IMR-90 (cell line): ENCODE data around the gene PRH1. TPM values are rescaled to one million over a fixed set of nuclear protein-coding genes. Genes with fewer than 3 reads are reported as not detected.
A peak's percentile ranks its signal among the peaks of the same experiment; 100 is the strongest.

Experiments
- ATAC-seq: fragments of 200-7000 bp; cut with Tn5 transposase; 2 replicates; pipeline ENCODE4 v1.9.1; 2020; ENCODE audit warnings: low read depth, mild to moderate bottlenecking, moderate library complexity
- BruUV-seq: library from RNA; stranded (reverse); fragments of 400-500 nt; replicated peaks from 2 replicates; lab custom pipeline; 2021; lab: Mats Ljungman, UMichigan
- CTCF ChIA-PET: fragments of 300-600 bp; formaldehyde crosslinking; extraction: SDS; loops from one replicate; lab custom pipeline; 2021; ENCODE audit warnings: antibody characterized with exemption; lab: Yijun Ruan, JAX
- POLR2A ChIA-PET: fragments of 300-600 bp; sonication (Branson Sonifier 250); formaldehyde crosslinking; loops from one replicate; lab custom pipeline; 2022; ENCODE audit warnings: antibody characterized with exemption; ENCODE audit not compliant: unreplicated experiment; lab: Charles Lee
- DNase-seq: peaks from one replicate; pipeline ENCODE4 v3.0.0; 2013
- H2AFZ ChIP-seq: replicated peaks from 2 replicates; pipeline ENCODE3; 2013; ENCODE audit warnings: low read length, mild to moderate bottlenecking; ENCODE audit not compliant: poor library complexity
- H2AK5ac ChIP-seq: 2 replicates; pipeline ENCODE4 v1.6.1; 2013; ENCODE audit warnings: low read depth, low read length, inconsistent platforms
- H2AK9ac ChIP-seq: replicated peaks from 2 replicates; pipeline ENCODE3; 2013; ENCODE audit warnings: mild to moderate bottlenecking, low read depth, low read length, moderate library complexity; ENCODE audit not compliant: poor library complexity
- H2BK120ac ChIP-seq: 2 replicates; pipeline ENCODE4 v1.6.1; 2013; ENCODE audit warnings: low read depth, low read length, inconsistent platforms
- H2BK15ac ChIP-seq: 3 replicates; pipeline ENCODE4 v1.6.1; 2013; ENCODE audit warnings: low read depth, low read length, inconsistent platforms
- H2BK20ac ChIP-seq: 2 replicates; pipeline ENCODE4 v1.6.1; 2013; ENCODE audit warnings: low read depth, mild to moderate bottlenecking, inconsistent platforms, low read length, moderate library complexity
- H2BK5ac ChIP-seq: 2 replicates; pipeline ENCODE4 v1.6.1; 2013; ENCODE audit warnings: mild to moderate bottlenecking, low read depth, low read length, inconsistent platforms; ENCODE audit not compliant: poor library complexity, severe bottlenecking
- H3K14ac ChIP-seq: replicated peaks from 2 replicates; pipeline ENCODE4 v1.6.1; 2013; ENCODE audit warnings: low read depth, low read length, inconsistent platforms
- H3K18ac ChIP-seq: 2 replicates; pipeline ENCODE4 v1.6.1; 2013; ENCODE audit warnings: low read depth, low read length, control low read depth
- H3K23ac ChIP-seq: 2 replicates; pipeline ENCODE4 v1.6.1; 2013; ENCODE audit warnings: low read depth, low read length, inconsistent platforms
- H3K27ac ChIP-seq: 2 replicates; pipeline ENCODE4 v1.5.1; 2013; ENCODE audit warnings: mild to moderate bottlenecking, control low read depth, low read length; ENCODE audit not compliant: insufficient read depth
- H3K27me3 ChIP-seq: 2 replicates; pipeline ENCODE4 v1.6.1; 2013; ENCODE audit warnings: low read length; ENCODE audit not compliant: control insufficient read depth, insufficient read depth
- H3K36me3 ChIP-seq: 2 replicates; pipeline ENCODE4 v1.6.1; 2013; ENCODE audit warnings: low read length, mixed read lengths; ENCODE audit not compliant: control insufficient read depth, insufficient read depth
- H3K4ac ChIP-seq: 2 replicates; pipeline ENCODE4 v1.6.1; 2013; ENCODE audit warnings: low read depth, low read length, inconsistent platforms
- H3K4me1 ChIP-seq: 2 replicates; pipeline ENCODE4 v1.6.1; 2013; ENCODE audit warnings: low read length, mixed read lengths; ENCODE audit not compliant: control insufficient read depth, insufficient read depth
- H3K4me2 ChIP-seq: 2 replicates; pipeline ENCODE4 v1.6.1; 2013; ENCODE audit warnings: low read depth, mild to moderate bottlenecking, control low read depth, low read length, moderate library complexity
- H3K4me3 ChIP-seq: 2 replicates; pipeline ENCODE4 v1.5.1; 2013; ENCODE audit warnings: low read depth, mild to moderate bottlenecking, control low read depth, low read length, moderate library complexity; ENCODE audit not compliant: insufficient read depth
- H3K56ac ChIP-seq: 2 replicates; pipeline ENCODE4 v1.6.1; 2013; ENCODE audit warnings: low read length, inconsistent platforms; ENCODE audit not compliant: insufficient read depth; ENCODE audit errors: extremely low read depth
- H3K79me1 ChIP-seq, 2 experiments: 2 replicates each; pipeline ENCODE4 v1.6.1; 2013; ENCODE audit warnings: low read length in 2 of 2, inconsistent platforms in 1 of 2, low read depth in 1 of 2
- H3K9ac ChIP-seq: 2 replicates; pipeline ENCODE4 v1.6.1; 2013; ENCODE audit warnings: low read depth, low read length, control low read depth
- H3K9me1 ChIP-seq: 2 replicates; pipeline ENCODE4 v1.6.1; 2013; ENCODE audit warnings: low read length, inconsistent platforms; ENCODE audit not compliant: insufficient read depth
- H3K9me3 ChIP-seq: 2 replicates; pipeline ENCODE4 v1.6.1; 2013; ENCODE audit warnings: low read length; ENCODE audit not compliant: control insufficient read depth, insufficient read depth
- H4K20me1 ChIP-seq: 2 replicates; pipeline ENCODE4 v1.6.1; 2013; ENCODE audit warnings: low read length, inconsistent platforms; ENCODE audit not compliant: insufficient read depth
- H4K5ac ChIP-seq: 2 replicates; pipeline ENCODE4 v1.6.1; 2013; ENCODE audit warnings: mild to moderate bottlenecking, low read depth, low read length, control low read depth
- H4K8ac ChIP-seq, 2 experiments: 2 replicates each; pipeline ENCODE4 v1.6.1; 2013; ENCODE audit warnings: low read depth in 2 of 2, low read length in 2 of 2, control low read depth in 1 of 2, inconsistent platforms in 1 of 2
- H4K91ac ChIP-seq: 2 replicates; pipeline ENCODE4 v1.6.1; 2013; ENCODE audit warnings: low read depth, low read length, inconsistent platforms; ENCODE audit not compliant: insufficient read depth
- BHLHE40 ChIP-seq: fragments of 150-350 bp; IDR thresholded peaks from 2 replicates; pipeline ENCODE4 v1.6.1; 2016; ENCODE audit warnings: mild to moderate bottlenecking, low read depth, low read length
- CEBPB ChIP-seq: IDR thresholded peaks from 2 replicates; pipeline ENCODE4 v1.6.1; 2012; ENCODE audit warnings: low read depth, low read length, improper control_type of control experiment
- CHD1 ChIP-seq: IDR thresholded peaks from 2 replicates; pipeline ENCODE4 v1.6.1; 2012; ENCODE audit warnings: low read depth, low read length, improper control_type of control experiment
- FOS ChIP-seq: fragments of 150-350 bp; IDR thresholded peaks from 2 replicates; pipeline ENCODE4 v1.6.1; 2016; ENCODE audit warnings: low read depth, low read length
- MAFK ChIP-seq: IDR thresholded peaks from 2 replicates; pipeline ENCODE4 v1.6.1; 2012; ENCODE audit warnings: low read depth, low read length, improper control_type of control experiment
- MAZ ChIP-seq: IDR thresholded peaks from 2 replicates; pipeline ENCODE4 v1.6.1; 2012; ENCODE audit warnings: low read depth, mild to moderate bottlenecking, low read length, improper control_type of control experiment, moderate library complexity, borderline replicate concordance
- MXI1 ChIP-seq: IDR thresholded peaks from 2 replicates; pipeline ENCODE4 v1.6.1; 2012; ENCODE audit warnings: low read depth, mild to moderate bottlenecking, low read length, moderate library complexity, borderline replicate concordance
- NFE2L2 ChIP-seq: fragments of 150-350 bp; IDR thresholded peaks from 2 replicates; pipeline ENCODE4 v1.6.1; 2016; ENCODE audit warnings: low read depth, mild to moderate bottlenecking, low read length
- POLR2A ChIP-seq: IDR thresholded peaks from 2 replicates; pipeline ENCODE4 v1.6.1; 2012; ENCODE audit warnings: mild to moderate bottlenecking, low read depth, low read length
- RAD21 ChIP-seq: IDR thresholded peaks from 2 replicates; pipeline ENCODE4 v1.6.1; 2012; ENCODE audit warnings: low read length, improper control_type of control experiment
- RCOR1 ChIP-seq: IDR thresholded peaks from 2 replicates; pipeline ENCODE4 v1.6.1; 2012; ENCODE audit warnings: mild to moderate bottlenecking, low read length, improper control_type of control experiment; ENCODE audit not compliant: insufficient replicate concordance
- RFX5 ChIP-seq: IDR thresholded peaks from 2 replicates; pipeline ENCODE4 v1.8.0; 2012; ENCODE audit warnings: low read depth, mild to moderate bottlenecking, low read length, moderate library complexity
- SMC3 ChIP-seq: fragments of 150-350 bp; IDR thresholded peaks from 2 replicates; pipeline ENCODE4 v1.6.1; 2016; ENCODE audit warnings: low read depth, mild to moderate bottlenecking, antibody characterized with exemption, low read length, moderate library complexity
- WGBS, 2 experiments: methylation state at CpG; one replicate each; pipeline versions ENCODE4 v1.1.5 to v1.1.7; 2013; ENCODE audit warnings: missing lambda C conversion rate in 2 of 2; ENCODE audit not compliant: insufficient read length in 1 of 2; ENCODE audit errors: extremely low coverage in 2 of 2; 5-methylcytosine and 5-hydroxymethylcytosine counted together
- dilution Hi-C: fragments of 300-500 bp; cut with HindIII; formaldehyde crosslinking; loops from one replicate; pipeline ENCODE4 v1.14.3; 2018; ENCODE audit warnings: low sequenced_read_pairs; ENCODE audit not compliant: unreplicated experiment
- in situ Hi-C: fragments of 300-500 bp; cut with MboI; formaldehyde crosslinking; loops from 3 replicates; pipeline ENCODE4 v1.14.3; 2019; ENCODE audit warnings: low sequenced_read_pairs, inconsistent platforms, mixed read lengths
- intact Hi-C: fragments of 100-400 bp; cut with micrococcal nuclease; formaldehyde crosslinking; loops from 2 replicates; pipeline ENCODE4 v1.10.0; 2022
- polyA plus RNA-seq, 3 experiments: library from polyadenylated mRNA; depleted of rRNA; stranded (reverse); fragments of >200 nt; gene quantifications; 2 replicates each; pipeline ENCODE4 v1.2.3, GENCODE V29; 2012; ENCODE audit warnings: low replicate concordance in 1 of 3
- total RNA-seq: library from RNA; depleted of rRNA; stranded (reverse); fragments of >200 nt; gene quantifications from 2 replicates; pipeline ENCODE4 v1.2.3, GENCODE V29; 2012
- TF ChIP-seq, protein P1 (sequence below): fragments of 150-350 bp; IDR thresholded peaks from 2 replicates; pipeline ENCODE4 v1.6.1; 2017; ENCODE audit warnings: mild to moderate bottlenecking, antibody characterized with exemption, low read length, low read depth
- TF ChIP-seq, protein P2 (sequence below): conservative IDR thresholded peaks from 2 replicates; pipeline ENCODE4 v1.5.1; 2012; ENCODE audit warnings: mild to moderate bottlenecking, low read depth, low read length, improper control_type of control experiment
- TF ChIP-seq, protein P3 (sequence below): fragments of 150-350 bp; IDR thresholded peaks from 2 replicates; pipeline ENCODE4 v1.6.1; 2016; ENCODE audit warnings: low read depth, mild to moderate bottlenecking, low read length, moderate library complexity, borderline replicate concordance

The PRH1 gene
- total and polyA plus RNA-seq, 2 of the 4 experiments (the other 2 are of a cell fraction): 3.0 to 18.8 TPM

DNA sequence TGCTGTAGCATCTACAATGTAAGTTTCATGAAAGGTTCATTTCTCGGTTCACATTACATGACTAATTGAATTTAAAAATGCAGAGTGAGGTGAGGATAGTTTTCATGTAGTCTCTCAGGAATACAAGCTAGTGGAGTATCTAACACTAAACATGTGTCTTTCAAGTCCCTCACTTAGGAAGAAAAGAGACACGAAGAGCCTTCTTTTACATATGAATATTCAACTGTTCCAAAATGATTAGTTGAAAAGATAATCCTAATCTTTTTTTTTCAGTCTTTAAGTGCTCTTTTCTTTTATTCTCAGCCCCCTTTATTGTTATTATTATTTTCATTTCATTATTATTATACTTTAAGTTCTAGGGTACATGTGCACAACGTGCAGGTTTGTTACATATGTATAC lies 45.6 kb downstream of the PRH1 start:
- Histone ChIP-seq H4K8ac (no peak overlapping the region), H3K4ac (no peak overlapping the region), H3K4me1 (no peaks in the 10 kb centered on the region), H2BK20ac (no peak overlapping the region), H3K36me3 (no peaks in the 10 kb centered on the region), H2AK9ac (no peak overlapping the region), H3K23ac (no peak overlapping the region), H3K79me1 (no peaks in the 10 kb centered on the region), H3K27me3 (no peaks in the 10 kb centered on the region), H3K9ac (no peak overlapping the region), H4K20me1 (no peaks in the 10 kb centered on the region), H4K5ac (no peak overlapping the region), H4K91ac (no peak overlapping the region), H3K4me2 (no peak overlapping the region), H3K4me3 (no peak overlapping the region), H2AK5ac (no peak overlapping the region), H3K9me3 (peaks cover 4% of the 10 kb centered on the region; the same call in 1 of the 2 replicates), H2BK120ac (no peak overlapping the region), H3K18ac (no peak overlapping the region), H2AFZ (no peak overlapping the region), H3K56ac (no peak overlapping the region), H3K14ac (no peak overlapping the region), H3K27ac (no peak overlapping the region), H3K9me1 (no peaks in the 10 kb centered on the region), H2BK5ac (no peak overlapping the region), H2BK15ac (no peak overlapping the region)
- DNase-seq (no peak), ATAC-seq (peak; percentile 24; the same call in 1 of the 2 replicates)
- dilution Hi-C loops (no loop called here), in situ Hi-C loops (no loop called here), intact Hi-C loops (loop anchor here (10.0 kb wide), 1 partner anchor 336 kb away; the partner anchor contains the start of gene SMIM10L1)
- BruUV-seq: no TSS peak
- TF ChIP-seq RAD21: no peak
- TF ChIP-seq MAZ: no peak
- TF ChIP-seq MAFK: no peak
- TF ChIP-seq, protein P1, sequence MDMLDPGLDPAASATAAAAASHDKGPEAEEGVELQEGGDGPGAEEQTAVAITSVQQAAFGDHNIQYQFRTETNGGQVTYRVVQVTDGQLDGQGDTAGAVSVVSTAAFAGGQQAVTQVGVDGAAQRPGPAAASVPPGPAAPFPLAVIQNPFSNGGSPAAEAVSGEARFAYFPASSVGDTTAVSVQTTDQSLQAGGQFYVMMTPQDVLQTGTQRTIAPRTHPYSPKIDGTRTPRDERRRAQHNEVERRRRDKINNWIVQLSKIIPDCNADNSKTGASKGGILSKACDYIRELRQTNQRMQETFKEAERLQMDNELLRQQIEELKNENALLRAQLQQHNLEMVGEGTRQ: no peak
- no peak for TF ChIP-seq CEBPB
- TF ChIP-seq FOS: no peak
- no peak for TF ChIP-seq POLR2A
- TF ChIP-seq, protein P2, sequence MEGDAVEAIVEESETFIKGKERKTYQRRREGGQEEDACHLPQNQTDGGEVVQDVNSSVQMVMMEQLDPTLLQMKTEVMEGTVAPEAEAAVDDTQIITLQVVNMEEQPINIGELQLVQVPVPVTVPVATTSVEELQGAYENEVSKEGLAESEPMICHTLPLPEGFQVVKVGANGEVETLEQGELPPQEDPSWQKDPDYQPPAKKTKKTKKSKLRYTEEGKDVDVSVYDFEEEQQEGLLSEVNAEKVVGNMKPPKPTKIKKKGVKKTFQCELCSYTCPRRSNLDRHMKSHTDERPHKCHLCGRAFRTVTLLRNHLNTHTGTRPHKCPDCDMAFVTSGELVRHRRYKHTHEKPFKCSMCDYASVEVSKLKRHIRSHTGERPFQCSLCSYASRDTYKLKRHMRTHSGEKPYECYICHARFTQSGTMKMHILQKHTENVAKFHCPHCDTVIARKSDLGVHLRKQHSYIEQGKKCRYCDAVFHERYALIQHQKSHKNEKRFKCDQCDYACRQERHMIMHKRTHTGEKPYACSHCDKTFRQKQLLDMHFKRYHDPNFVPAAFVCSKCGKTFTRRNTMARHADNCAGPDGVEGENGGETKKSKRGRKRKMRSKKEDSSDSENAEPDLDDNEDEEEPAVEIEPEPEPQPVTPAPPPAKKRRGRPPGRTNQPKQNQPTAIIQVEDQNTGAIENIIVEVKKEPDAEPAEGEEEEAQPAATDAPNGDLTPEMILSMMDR: no peak
- no peak for TF ChIP-seq NFE2L2
- TF ChIP-seq, protein P3, sequence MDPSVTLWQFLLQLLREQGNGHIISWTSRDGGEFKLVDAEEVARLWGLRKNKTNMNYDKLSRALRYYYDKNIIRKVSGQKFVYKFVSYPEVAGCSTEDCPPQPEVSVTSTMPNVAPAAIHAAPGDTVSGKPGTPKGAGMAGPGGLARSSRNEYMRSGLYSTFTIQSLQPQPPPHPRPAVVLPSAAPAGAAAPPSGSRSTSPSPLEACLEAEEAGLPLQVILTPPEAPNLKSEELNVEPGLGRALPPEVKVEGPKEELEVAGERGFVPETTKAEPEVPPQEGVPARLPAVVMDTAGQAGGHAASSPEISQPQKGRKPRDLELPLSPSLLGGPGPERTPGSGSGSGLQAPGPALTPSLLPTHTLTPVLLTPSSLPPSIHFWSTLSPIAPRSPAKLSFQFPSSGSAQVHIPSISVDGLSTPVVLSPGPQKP: no peak
- no peak for TF ChIP-seq RFX5
- no peak for TF ChIP-seq CHD1
- TF ChIP-seq BHLHE40: no peak
- TF ChIP-seq MXI1: no peak
- no peak for TF ChIP-seq RCOR1
- no peak for TF ChIP-seq SMC3
- ChIA-PET CTCF (no interaction called here), POLR2A (no interaction called here)
- WGBS, 2 experiments: no CpG with 5 or more reads among the region's 3 CpGs
